ENCODE measurements around the gene UNCX.

- TF ChIP-seq POLR2A (IDR thresholded peaks at IDR 0.05) (no peak), CTCF (IDR thresholded peaks at IDR 0.05) (no peak)
Observed at GRCh38 chr7:1274121-1274875, 41.6 kb downstream of the UNCX start.

Measured in testis (tissue), 2 donors.